Upper lobe of left lung (tissue), 4 donors: ENCODE results near the gene PRPH.

Experiments
- EP300 ChIP-seq, 4 donors: sonication (generic); formaldehyde crosslinking; IDR thresholded peaks; one replicate each; pipeline ENCODE4 v1.5.1; 2017; ENCODE audit warnings: antibody characterized with exemption in 4 of 4, control low read depth in 2 of 4
- POLR2A ChIP-seq, 4 donors: fragments of 450-650 bp; IDR thresholded peaks; one replicate each; pipeline ENCODE4 v1.5.1; 2016 to 2017; ENCODE audit warnings: antibody characterized with exemption in 4 of 4, mild to moderate bottlenecking in 2 of 4
- POLR2AphosphoS5 ChIP-seq, 2 donors: sonication (generic); formaldehyde crosslinking; IDR thresholded peaks; one replicate each; pipeline ENCODE4 v1.5.1; 2017; ENCODE audit warnings: antibody characterized with exemption in 2 of 2
- TF ChIP-seq, protein P1 (sequence below), 6 experiments: fragments of 450-650 bp in 4 of 6; fragments of 200-600 bp in 2 of 6; sonication (generic) in 2 of 6; IDR thresholded peaks; one replicate each; pipeline ENCODE4 v1.5.1; 2016 to 2019; ENCODE audit warnings: antibody characterized with exemption in 6 of 6

DNA sequence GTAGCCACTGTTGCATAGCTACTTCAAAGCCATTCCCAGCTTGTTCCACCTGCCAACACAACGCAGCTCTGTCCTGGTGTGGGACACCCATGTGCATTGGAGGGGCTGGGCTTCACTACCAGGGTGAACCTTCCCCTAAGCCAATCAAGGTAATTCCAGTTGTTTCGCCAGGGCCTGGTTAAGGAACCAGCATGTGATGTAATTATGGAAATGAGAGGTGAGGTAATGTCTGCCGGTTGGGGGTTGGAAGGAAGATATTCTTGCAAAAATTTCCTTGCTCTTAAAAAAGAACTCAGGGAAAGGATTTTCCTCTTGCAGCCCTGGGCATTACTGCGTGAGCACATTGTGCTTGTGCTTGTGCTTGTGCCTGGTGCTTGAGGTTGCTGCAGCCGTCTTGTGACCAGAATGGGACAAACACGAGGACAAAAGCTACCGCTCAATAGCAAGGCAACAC lies 15.2 kb upstream of the PRPH start:
- TF ChIP-seq, protein P1, sequence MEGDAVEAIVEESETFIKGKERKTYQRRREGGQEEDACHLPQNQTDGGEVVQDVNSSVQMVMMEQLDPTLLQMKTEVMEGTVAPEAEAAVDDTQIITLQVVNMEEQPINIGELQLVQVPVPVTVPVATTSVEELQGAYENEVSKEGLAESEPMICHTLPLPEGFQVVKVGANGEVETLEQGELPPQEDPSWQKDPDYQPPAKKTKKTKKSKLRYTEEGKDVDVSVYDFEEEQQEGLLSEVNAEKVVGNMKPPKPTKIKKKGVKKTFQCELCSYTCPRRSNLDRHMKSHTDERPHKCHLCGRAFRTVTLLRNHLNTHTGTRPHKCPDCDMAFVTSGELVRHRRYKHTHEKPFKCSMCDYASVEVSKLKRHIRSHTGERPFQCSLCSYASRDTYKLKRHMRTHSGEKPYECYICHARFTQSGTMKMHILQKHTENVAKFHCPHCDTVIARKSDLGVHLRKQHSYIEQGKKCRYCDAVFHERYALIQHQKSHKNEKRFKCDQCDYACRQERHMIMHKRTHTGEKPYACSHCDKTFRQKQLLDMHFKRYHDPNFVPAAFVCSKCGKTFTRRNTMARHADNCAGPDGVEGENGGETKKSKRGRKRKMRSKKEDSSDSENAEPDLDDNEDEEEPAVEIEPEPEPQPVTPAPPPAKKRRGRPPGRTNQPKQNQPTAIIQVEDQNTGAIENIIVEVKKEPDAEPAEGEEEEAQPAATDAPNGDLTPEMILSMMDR (IDR thresholded peaks at IDR 0.05), result no peak
- TF ChIP-seq EP300 (IDR thresholded peaks at IDR 0.05), result no peak
- peak in 1 of 4 donors; percentile 40 for TF ChIP-seq POLR2A (IDR thresholded peaks at IDR 0.05)
- TF ChIP-seq POLR2AphosphoS5 (IDR thresholded peaks at IDR 0.05), result peak in 1 of 2 donors; percentile 36
